T47D (cell line): ENCODE results near the gene CGNL1.
A peak's percentile ranks its signal among the peaks of the same experiment; 100 is the strongest.

Experiments used
- DNase-seq, 2 experiments: peaks; one replicate each; pipeline versions ENCODE4 v3.0.0 to v3.0.0-alpha.2; 2011 to 2012; ENCODE audit warnings: low read depth in 1 of 2, low spot score in 1 of 2
- JUND ChIP-seq: IDR thresholded peaks from 2 replicates; pipeline ENCODE4 v1.6.1; 2012; ENCODE audit warnings: low read depth
- in situ Hi-C: cut with HindIII; loops from 2 replicates; pipeline ENCODE4 v1.10.0; 2016; ENCODE audit warnings: low sequenced_read_pairs, low pct_unique_long_range_greater_than_20kb

The CGNL1 gene

GRCh38 chr15:57356178-57356577, 20.1 kb upstream of the CGNL1 start:
- in situ Hi-C loops, result no loop called here
- TF ChIP-seq JUND, result no peak
- no peak for DNase-seq

GRCh38 chr15:57356636-57357035, 19.7 kb upstream of the CGNL1 start:
- peak in 1 of 2 experiments; percentile 30 for DNase-seq
- no peak for TF ChIP-seq JUND
- in situ Hi-C loops, result no loop called here

- in situ Hi-C loops, result no loop called here
- TF ChIP-seq JUND, result no peak
Measured at GRCh38 chr15:57357799-57358198, 18.5 kb upstream of the CGNL1 start.

GRCh38 chr15:57358571-57358970, 17.7 kb upstream of the CGNL1 start:
- TF ChIP-seq JUND, result no peak
- in situ Hi-C loops, result no loop called here
- DNase-seq, result no peak

More at GRCh38 chr15:57357799-57358198, 18.5 kb upstream of the CGNL1 start:
- no peak for DNase-seq

GRCh38 chr15:57363661-57364060, 12.6 kb upstream of the CGNL1 start:
- no peak for DNase-seq
- in situ Hi-C loops, result no loop called here
- TF ChIP-seq JUND, result no peak

GRCh38 chr15:57364282-57365007, 11.9 kb upstream of the CGNL1 start:
- TF ChIP-seq JUND, result no peak
- in situ Hi-C loops, result no loop called here
- no peak for DNase-seq

- DNase-seq, result no peak
- no peak for TF ChIP-seq JUND
- in situ Hi-C loops, result no loop called here
Measured at GRCh38 chr15:57367556-57367955, 8.7 kb upstream of the CGNL1 start.

- in situ Hi-C loops, result no loop called here
- TF ChIP-seq JUND, result no peak
Measured at GRCh38 chr15:57370929-57371328, 5.4 kb upstream of the CGNL1 start.

GRCh38 chr15:57373251-57373881, 2.9 kb upstream of the CGNL1 start:
- no peak for TF ChIP-seq JUND
- no peak for DNase-seq
- in situ Hi-C loops, result no loop called here

More at GRCh38 chr15:57370929-57371328, 5.4 kb upstream of the CGNL1 start:
- peak in 1 of 2 experiments; percentile 33 for DNase-seq

GRCh38 chr15:57373882-57374276, 2.4 kb upstream of the CGNL1 start:
- in situ Hi-C loops, result no loop called here
- no peak for TF ChIP-seq JUND
- no peak for DNase-seq

GRCh38 chr15:57376696-57377477, 582 bp downstream of the CGNL1 start:
- in situ Hi-C loops, result no loop called here
- peak in 1 of 2 experiments; percentile 45 for DNase-seq
- TF ChIP-seq JUND, result no peak

- TF ChIP-seq JUND, result no peak
- DNase-seq, result peak; percentile 68 to 74
- in situ Hi-C loops, result no loop called here
Measured at GRCh38 chr15:57377478-57377847, 1.2 kb downstream of the CGNL1 start.

- TF ChIP-seq JUND, result no peak
- no peak for DNase-seq
- in situ Hi-C loops, result no loop called here
Measured at GRCh38 chr15:57379487-57379886, 3.2 kb downstream of the CGNL1 start.
